Activated CD8-positive, alpha-beta T cell treated with anti-CD3 and anti-CD28 coated beads for 36 hours (primary cell): ENCODE data around the gene XAF1. TPM values are rescaled to one million over a fixed set of nuclear protein-coding genes. Genes with fewer than 3 reads are reported as not detected.

Experiments used
- ATAC-seq: fragments of 200-7000 bp; cut with Tn5 transposase; one replicate; pipeline ENCODE4 v1.10.0; 2021; ENCODE audit warnings: mild to moderate bottlenecking, moderate library complexity
- CTCF ChIA-PET: fragments of 350-600 bp; sonication (Branson Sonifier 250); formaldehyde crosslinking; loops from one replicate; lab custom pipeline; 2021; ENCODE audit warnings: antibody characterized with exemption; lab: Charles Lee
- POLR2A ChIA-PET: fragments of 350-600 bp; sonication (Branson Sonifier 250); formaldehyde crosslinking; loops from one replicate; lab custom pipeline; 2021; ENCODE audit warnings: antibody characterized with exemption; lab: Charles Lee
- DNase-seq: peaks from one replicate; pipeline ENCODE4 v3.0.0-alpha.2; 2020
- H3K27ac Mint-ChIP-seq: one replicate; pipeline ENCODE4 v1.8.0; 2021; ENCODE audit warnings: mild to moderate bottlenecking, mixed read lengths
- H3K27me3 Mint-ChIP-seq: one replicate; pipeline ENCODE4 v1.8.0; 2021; ENCODE audit warnings: mixed read lengths
- H3K36me3 Mint-ChIP-seq: one replicate; pipeline ENCODE4 v1.8.0; 2021; ENCODE audit warnings: low read depth, mixed read lengths
- H3K4me1 Mint-ChIP-seq: one replicate; pipeline ENCODE4 v1.8.0; 2021; ENCODE audit warnings: low read depth, mixed read lengths
- H3K4me3 Mint-ChIP-seq: one replicate; pipeline ENCODE4 v1.8.0; 2021; ENCODE audit warnings: mild to moderate bottlenecking, moderate library complexity, mixed read lengths
- H3K9me3 Mint-ChIP-seq: one replicate; pipeline ENCODE4 v1.8.0; 2021; ENCODE audit warnings: mixed read lengths
- CTCF ChIP-seq: fragments of 200-600 bp; IDR thresholded peaks from one replicate; pipeline ENCODE4 v1.8.0; 2022; ENCODE audit warnings: antibody characterized with exemption, mild to moderate bottlenecking
- intact Hi-C: fragments of 100-400 bp; cut with micrococcal nuclease; formaldehyde crosslinking; loops from one replicate; pipeline ENCODE4 v1.10.0; 2022
- total RNA-seq, 2 experiments: library from RNA; stranded (reverse); gene quantifications; one replicate each; pipeline ENCODE4 v1.2.3, GENCODE V29; 2021

The XAF1 gene
- total RNA-seq, 2 experiments from 2014 or later = 15.2 to 18.4 TPM

GRCh38 chr17:6713130-6713917 lies 42.5 kb upstream of the XAF1 start, which contains the start of gene SLC13A5:
Gene SLC13A5 (minus strand): TSS chr17:6713369. CDS start chr17:6713333, 36 bp downstream.
- TF ChIP-seq CTCF = no peak
- Mint-ChIP-seq H3K4me1 (peaks cover 14% of the 10 kb centered on the region), H3K36me3 (no peaks in the 10 kb centered on the region), H3K27me3 (peaks cover 58% of the 10 kb centered on the region), H3K9me3 (peaks cover 4% of the 10 kb centered on the region), H3K4me3 (peak within 1 kb of the TSS; percentile 29), H3K27ac (no peak within 1 kb of the TSS)
- POLR2A ChIA-PET = interaction anchor here (1.0 kb wide), 1 partner anchor 52 kb away, joined by 3 read pairs; no protein-coding TSS in a partner anchor
- ATAC-seq = peak; percentile 56
- CTCF ChIA-PET = interaction anchor here (0.7 to 1.5 kb wide), 3 partner anchors 130 to 240 kb away, joined by 3 to 4 read pairs (median 4); no protein-coding TSS in a partner anchor
- peak; percentile 36 for DNase-seq
- intact Hi-C loops = no loop called here

- POLR2A ChIA-PET = no interaction called here
- TF ChIP-seq CTCF = no peak
- no peak for ATAC-seq
- H3K4me1 Mint-ChIP-seq = peaks cover 14% of the 10 kb centered on the region
- DNase-seq = no peak
- peaks cover 4% of the 10 kb centered on the region for H3K9me3 Mint-ChIP-seq
- intact Hi-C loops = no loop called here
- no peaks in the 10 kb centered on the region for H3K36me3 Mint-ChIP-seq
- no peak overlapping the region for H3K27ac Mint-ChIP-seq
- H3K27me3 Mint-ChIP-seq = peaks cover 54% of the 10 kb centered on the region
- peak overlapping the region; percentile 18 for H3K4me3 Mint-ChIP-seq
- CTCF ChIA-PET = no interaction called here
Measured at GRCh38 chr17:6713918-6714271, 42.0 kb upstream of the XAF1 start.

GRCh38 chr17:6714315-6714874 lies 41.5 kb upstream of the XAF1 start:
- DNase-seq (no peak), ATAC-seq (no peak)
- Mint-ChIP-seq H3K4me1 (peaks cover 14% of the 10 kb centered on the region), H3K9me3 (peaks cover 4% of the 10 kb centered on the region), H3K27me3 (peaks cover 56% of the 10 kb centered on the region), H3K4me3 (no peak overlapping the region), H3K36me3 (no peaks in the 10 kb centered on the region), H3K27ac (no peak overlapping the region)
- ChIA-PET POLR2A (no interaction called here), CTCF (no interaction called here)
- no peak for TF ChIP-seq CTCF
- intact Hi-C loops = no loop called here

GRCh38 chr17:6716736-6717135 lies 39.1 kb upstream of the XAF1 start:
- peaks cover 14% of the 10 kb centered on the region for H3K4me1 Mint-ChIP-seq
- H3K27ac Mint-ChIP-seq = no peak overlapping the region
- DNase-seq (no peak), ATAC-seq (no peak)
- TF ChIP-seq CTCF = no peak
- ChIA-PET POLR2A (interaction anchor here (0.6 kb wide), 1 partner anchor 35 kb away, joined by 3 read pairs; no protein-coding TSS in a partner anchor), CTCF (interaction anchor here (1.0 kb wide), 1 partner anchor 15 kb away, joined by 4 read pairs; no protein-coding TSS in a partner anchor)
- H3K4me3 Mint-ChIP-seq = no peak overlapping the region
- H3K9me3 Mint-ChIP-seq = peaks cover 4% of the 10 kb centered on the region
- intact Hi-C loops = no loop called here
- no peaks in the 10 kb centered on the region for H3K36me3 Mint-ChIP-seq
- peaks cover 54% of the 10 kb centered on the region for H3K27me3 Mint-ChIP-seq

GRCh38 chr17:6721744-6722143 lies 34.1 kb upstream of the XAF1 start:
- Mint-ChIP-seq H3K27me3 (peaks cover 38% of the 10 kb centered on the region), H3K36me3 (no peaks in the 10 kb centered on the region), H3K9me3 (peaks cover 2% of the 10 kb centered on the region), H3K27ac (no peak overlapping the region), H3K4me3 (no peak overlapping the region), H3K4me1 (no peaks in the 10 kb centered on the region)
- ChIA-PET POLR2A (no interaction called here), CTCF (no interaction called here)
- ATAC-seq (no peak), DNase-seq (no peak)
- intact Hi-C loops = no loop called here
- no peak for TF ChIP-seq CTCF
